ENCODE measurements around the gene ADAM12.

DNA sequence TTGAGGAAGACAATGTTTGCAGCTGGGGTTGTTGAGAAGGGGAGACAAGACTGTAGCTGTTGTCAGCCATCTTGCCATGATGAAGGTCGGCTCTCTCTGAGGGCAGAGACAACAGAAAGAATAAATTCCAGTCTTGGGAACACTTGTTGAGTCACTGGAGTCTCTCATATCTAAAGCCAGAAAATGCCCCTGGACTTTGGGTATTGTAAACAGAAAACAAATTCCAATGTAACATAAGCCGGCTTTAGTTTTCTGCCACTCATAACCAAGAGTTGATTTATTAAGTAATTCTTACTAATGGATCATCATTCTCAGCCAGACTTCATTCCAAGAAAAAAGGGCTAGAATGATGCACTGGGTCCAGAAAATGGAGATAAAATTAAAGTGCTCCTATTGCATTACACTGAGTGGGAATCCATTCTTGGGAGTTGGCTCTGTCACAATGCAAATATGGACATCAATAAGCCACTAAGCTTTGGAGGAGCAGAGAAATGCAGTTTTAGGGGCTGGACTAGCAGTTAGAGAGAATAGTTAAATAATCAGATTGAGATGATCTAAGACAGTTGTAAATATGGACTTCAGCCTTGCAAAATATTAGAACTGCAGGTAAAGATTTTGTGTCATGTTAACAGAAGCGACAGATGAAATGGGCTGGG lies 78.9 kb downstream of the ADAM12 start:
- no peak for TF ChIP-seq EZH2phosphoT487 (IDR thresholded peaks at IDR 0.05; ENCODE audit: borderline replicate concordance, low read length)
- TF ChIP-seq, protein P1, sequence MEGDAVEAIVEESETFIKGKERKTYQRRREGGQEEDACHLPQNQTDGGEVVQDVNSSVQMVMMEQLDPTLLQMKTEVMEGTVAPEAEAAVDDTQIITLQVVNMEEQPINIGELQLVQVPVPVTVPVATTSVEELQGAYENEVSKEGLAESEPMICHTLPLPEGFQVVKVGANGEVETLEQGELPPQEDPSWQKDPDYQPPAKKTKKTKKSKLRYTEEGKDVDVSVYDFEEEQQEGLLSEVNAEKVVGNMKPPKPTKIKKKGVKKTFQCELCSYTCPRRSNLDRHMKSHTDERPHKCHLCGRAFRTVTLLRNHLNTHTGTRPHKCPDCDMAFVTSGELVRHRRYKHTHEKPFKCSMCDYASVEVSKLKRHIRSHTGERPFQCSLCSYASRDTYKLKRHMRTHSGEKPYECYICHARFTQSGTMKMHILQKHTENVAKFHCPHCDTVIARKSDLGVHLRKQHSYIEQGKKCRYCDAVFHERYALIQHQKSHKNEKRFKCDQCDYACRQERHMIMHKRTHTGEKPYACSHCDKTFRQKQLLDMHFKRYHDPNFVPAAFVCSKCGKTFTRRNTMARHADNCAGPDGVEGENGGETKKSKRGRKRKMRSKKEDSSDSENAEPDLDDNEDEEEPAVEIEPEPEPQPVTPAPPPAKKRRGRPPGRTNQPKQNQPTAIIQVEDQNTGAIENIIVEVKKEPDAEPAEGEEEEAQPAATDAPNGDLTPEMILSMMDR (IDR thresholded peaks at IDR 0.05; ENCODE audit: low read depth, low read length, poor library complexity, severe bottlenecking): no peak

All from DOHH2 (cell line).